Esophagus squamous epithelium (tissue), 4 donors: Measurements from ENCODE around the gene NUP50.

Experiments used
- POLR2A ChIP-seq, 4 donors: fragments of 450-650 bp; IDR thresholded peaks; one replicate each; pipeline ENCODE4 v1.6.1; 2017; ENCODE audit warnings: antibody characterized with exemption in 4 of 4, mild to moderate bottlenecking in 4 of 4, moderate library complexity in 3 of 4
- TF ChIP-seq, protein P1 (sequence below), 6 experiments: fragments of 450-650 bp in 4 of 6; fragments of 200-600 bp in 2 of 6; sonication (generic) in 2 of 6; IDR thresholded peaks; one replicate each; pipeline ENCODE4 v1.5.1; 2016 to 2019; ENCODE audit warnings: antibody characterized with exemption in 6 of 6, mild to moderate bottlenecking in 4 of 6, moderate library complexity in 4 of 6

DNA sequence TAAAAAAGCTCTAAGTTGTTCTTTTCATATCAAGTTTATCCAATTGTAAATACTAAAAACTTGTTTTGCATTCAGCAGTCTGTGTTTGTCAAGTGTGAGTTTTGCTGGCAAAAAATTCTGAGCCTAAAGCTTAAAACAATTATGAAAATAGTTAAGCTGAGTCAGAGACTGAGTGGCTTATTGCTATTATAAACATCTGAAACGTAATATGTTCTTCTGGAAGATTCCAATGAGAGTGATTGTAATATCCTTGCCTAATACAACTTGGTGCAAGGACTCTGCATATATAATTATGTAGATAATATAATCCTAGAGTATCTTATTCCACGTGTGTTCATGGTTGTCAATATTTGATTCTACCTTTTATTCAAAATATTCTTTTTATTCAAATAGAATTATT lies 14.1 kb upstream of the NUP50 start:
- TF ChIP-seq, protein P1, sequence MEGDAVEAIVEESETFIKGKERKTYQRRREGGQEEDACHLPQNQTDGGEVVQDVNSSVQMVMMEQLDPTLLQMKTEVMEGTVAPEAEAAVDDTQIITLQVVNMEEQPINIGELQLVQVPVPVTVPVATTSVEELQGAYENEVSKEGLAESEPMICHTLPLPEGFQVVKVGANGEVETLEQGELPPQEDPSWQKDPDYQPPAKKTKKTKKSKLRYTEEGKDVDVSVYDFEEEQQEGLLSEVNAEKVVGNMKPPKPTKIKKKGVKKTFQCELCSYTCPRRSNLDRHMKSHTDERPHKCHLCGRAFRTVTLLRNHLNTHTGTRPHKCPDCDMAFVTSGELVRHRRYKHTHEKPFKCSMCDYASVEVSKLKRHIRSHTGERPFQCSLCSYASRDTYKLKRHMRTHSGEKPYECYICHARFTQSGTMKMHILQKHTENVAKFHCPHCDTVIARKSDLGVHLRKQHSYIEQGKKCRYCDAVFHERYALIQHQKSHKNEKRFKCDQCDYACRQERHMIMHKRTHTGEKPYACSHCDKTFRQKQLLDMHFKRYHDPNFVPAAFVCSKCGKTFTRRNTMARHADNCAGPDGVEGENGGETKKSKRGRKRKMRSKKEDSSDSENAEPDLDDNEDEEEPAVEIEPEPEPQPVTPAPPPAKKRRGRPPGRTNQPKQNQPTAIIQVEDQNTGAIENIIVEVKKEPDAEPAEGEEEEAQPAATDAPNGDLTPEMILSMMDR (IDR thresholded peaks at IDR 0.05): no peak
- TF ChIP-seq POLR2A (IDR thresholded peaks at IDR 0.05): no peak
